ENCODE measurements around the gene ACR.

DNA sequence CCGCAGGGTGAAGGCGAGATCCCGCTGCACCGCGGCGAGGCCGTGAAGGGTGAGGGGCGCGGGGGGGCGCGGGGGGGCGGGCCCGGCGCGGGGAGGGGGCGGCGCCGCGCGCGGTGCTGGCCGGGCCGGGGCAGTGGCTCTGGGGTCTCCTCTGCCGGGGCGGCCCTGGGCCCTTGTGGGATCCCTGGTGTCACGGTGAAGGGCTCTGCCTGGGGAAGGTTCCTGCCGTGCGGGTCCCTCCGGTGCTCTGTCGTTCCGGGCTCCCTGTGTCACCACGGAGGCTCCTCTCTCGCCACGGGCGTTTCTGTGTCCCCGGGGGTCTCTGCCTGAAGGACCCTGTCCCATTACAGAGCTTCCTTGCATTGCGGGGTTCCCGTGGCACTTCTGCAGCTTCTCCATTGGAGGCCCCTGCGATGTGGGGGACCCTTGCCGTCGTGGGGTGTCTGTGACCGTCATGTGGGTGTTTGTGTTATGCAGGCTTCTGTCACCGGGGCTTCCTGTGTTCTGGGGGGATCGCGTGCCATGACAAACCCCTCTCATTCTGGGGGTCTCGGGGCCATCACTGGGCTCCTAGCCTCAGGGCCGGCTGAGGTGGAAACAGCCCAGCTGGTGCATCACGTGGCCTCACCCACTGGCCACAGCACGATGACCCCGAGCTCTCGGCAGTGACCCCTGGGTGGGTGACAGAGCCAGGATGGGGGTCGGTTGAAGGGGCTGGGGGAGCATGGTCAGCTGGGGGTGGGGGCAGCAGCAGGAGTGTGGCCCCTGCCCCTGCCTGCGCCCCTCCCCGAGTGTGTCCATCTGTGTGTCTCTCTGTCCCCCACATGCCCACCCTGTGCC lies 40.1 kb upstream of the ACR start:
- TF ChIP-seq EZH2 (IDR thresholded peaks at IDR 0.05; ENCODE audit: borderline replicate concordance, low read length) = no peak
- TF ChIP-seq, protein P1, sequence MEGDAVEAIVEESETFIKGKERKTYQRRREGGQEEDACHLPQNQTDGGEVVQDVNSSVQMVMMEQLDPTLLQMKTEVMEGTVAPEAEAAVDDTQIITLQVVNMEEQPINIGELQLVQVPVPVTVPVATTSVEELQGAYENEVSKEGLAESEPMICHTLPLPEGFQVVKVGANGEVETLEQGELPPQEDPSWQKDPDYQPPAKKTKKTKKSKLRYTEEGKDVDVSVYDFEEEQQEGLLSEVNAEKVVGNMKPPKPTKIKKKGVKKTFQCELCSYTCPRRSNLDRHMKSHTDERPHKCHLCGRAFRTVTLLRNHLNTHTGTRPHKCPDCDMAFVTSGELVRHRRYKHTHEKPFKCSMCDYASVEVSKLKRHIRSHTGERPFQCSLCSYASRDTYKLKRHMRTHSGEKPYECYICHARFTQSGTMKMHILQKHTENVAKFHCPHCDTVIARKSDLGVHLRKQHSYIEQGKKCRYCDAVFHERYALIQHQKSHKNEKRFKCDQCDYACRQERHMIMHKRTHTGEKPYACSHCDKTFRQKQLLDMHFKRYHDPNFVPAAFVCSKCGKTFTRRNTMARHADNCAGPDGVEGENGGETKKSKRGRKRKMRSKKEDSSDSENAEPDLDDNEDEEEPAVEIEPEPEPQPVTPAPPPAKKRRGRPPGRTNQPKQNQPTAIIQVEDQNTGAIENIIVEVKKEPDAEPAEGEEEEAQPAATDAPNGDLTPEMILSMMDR (conservative IDR thresholded peaks at IDR 0.05 in 1 of 2, IDR thresholded peaks at IDR 0.05 in 1 of 2; ENCODE audit: extremely low read depth in 1 of 2, insufficient read depth in 1 of 2, low read depth in 1 of 2, low read length in 2 of 2) = no peak
